ENCODE measurements around the gene TSNAXIP1.
A peak's percentile ranks its signal among the peaks of the same experiment; 100 is the strongest.
"Not testable (repeated sequence)": the region's sequence is repeated elsewhere in the genome, so short reads cannot be mapped to it uniquely, and the experiment has no call there.

Gene TSNAXIP1

DNA sequence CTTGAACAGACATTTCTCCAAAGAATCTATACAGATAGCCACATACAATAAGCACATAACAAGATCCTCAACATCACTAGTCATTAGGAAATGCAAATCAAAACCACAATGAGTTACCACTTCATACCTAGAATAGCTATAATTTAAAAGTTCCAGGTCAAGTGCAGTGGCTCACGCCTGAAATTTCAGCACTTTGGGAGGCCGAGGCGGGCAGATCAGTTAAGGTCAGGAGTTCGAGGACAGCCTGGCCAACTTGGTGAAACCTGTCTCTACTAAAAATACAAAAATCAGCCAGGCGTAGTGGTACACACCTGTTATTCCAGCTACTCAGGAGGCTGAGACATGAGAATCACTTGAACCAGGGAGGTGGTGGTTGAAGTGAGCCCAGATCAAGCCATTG lies 20.2 kb upstream of the TSNAXIP1 start:
- no peak for ATAC-seq

DNA sequence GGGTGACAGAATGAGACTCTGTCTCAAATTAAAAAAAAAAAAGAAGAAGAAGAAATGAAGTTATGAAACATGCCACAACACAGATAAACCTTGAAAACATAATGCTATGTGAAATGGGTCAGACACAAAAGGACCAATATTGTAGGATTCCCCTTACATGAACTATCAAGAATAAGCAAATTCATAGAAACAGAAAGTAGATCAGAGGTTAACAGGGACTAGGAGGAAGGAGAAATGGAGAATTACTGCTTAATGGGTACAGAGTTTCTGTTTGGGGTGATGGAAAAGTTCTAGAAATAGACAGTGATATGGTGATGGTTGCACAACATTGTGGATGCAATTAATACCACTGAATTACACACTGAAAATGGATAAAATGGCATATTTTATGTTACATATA lies 16.6 kb upstream of the TSNAXIP1 start:
- ATAC-seq = no peak

DNA sequence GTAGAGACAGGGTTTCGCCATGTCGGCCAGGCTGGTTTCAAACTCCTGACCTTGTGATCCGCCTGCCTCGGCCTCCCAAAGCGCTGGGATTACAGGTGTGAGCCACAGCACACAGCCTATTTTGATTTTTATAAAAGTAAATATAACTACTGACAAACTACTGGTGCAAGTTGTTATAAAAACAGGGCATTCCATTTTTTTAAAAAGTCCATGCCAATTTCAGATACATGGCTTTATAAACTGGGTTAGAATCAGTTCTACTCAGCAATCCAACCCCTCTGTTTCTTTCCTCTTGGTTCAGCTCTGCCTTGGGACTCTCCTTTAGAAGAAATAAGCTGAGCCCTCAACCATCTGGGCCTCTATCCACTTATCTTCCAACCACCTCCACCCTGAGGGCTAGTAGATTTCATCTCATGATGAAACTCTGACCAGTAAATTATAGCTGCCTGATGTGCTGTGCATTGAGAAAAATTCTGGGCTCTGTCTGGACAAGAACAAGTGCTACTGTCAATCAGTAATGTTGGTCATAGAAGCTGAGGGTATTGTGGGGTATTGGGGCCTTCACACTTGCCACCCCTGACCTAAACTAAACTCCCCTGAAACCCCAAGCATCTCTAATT lies 10.5 kb upstream of the TSNAXIP1 start:
- ATAC-seq = no peak

DNA sequence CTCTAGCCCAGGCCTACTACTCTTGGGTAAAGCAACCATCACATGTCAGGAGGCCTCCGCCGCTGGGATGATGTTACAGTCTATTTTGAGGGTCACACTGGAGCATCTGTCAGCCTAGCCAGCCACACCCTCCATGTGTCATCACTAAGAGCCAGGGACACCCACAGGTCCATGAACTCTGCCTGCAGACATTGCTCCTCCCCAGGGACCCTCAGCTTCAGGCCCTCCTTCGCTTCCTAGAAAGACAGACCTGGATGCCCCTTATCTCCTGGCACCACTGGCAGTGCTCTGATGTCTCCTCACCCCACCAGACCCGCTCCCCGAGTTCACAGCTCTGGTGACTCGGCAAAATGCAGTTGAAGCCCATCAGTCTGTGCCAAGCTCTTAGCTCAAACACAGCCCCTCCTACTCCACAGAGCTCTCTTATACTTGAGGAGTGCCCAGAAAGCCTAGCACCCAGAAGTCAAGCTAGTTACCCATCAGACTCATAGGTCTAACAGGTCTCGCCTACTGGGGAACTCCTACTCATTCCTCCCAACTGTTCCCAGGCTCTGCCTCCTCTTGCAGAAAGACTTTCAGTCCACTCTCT lies 6.3 kb upstream of the TSNAXIP1 start:
- no peak for ATAC-seq

DNA sequence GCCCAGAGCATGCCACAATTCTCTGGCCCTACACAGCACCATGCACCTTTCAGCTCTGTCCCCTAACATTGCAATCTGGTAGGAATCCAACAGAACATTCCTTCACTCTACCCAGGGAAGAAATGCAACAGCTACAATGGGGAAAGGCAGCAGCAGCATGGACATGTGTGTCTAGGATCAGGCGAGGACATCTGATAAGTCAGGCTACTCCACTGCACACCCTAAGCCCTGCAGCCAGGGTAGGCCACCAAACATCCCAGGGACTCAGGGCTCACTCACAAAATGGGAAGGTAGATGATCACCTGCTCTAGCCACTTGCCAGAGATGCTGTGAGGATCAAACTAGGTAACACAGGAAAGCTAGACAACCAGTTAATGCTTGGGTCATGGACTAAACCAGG lies 5.4 kb upstream of the TSNAXIP1 start:
- ATAC-seq = no peak

DNA sequence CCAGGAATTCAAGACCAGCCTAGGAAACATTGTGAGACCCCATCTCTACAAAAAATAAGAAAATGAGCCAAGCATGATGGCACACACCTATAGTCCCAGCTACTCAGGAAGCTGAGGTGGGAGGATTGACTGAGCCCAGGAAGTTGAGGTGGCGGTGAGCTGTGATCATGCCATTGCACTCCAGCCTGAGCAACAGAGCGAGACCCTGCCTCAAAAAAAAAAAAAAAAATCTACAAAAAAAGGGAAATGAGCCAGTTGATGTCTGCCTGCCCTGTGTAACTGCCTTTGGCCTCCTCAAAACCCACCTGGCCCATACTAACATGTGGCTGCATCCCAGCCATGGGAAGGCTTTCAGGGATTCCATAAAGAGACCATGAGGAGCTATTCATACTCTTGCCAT lies 4.8 kb upstream of the TSNAXIP1 start:
- ATAC-seq = no peak

DNA sequence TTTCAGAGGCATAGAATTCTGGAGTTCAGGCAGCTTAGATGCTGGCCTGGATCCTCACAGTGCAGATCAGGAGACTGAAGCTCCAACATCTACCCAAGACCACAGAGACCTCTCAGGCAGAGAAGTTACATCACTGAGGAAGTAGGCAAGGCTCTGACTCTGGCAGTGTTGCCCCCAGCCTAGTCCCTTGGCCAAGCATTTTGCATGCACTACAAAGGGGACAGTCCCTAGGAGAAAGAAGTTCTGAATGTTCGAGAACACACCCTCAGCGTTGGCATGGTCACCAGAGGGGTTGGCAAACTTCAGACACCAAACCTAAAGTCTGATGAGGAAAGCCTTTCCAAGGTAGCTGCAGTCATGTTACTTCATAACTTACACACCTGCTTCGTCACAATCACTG lies 2.8 kb upstream of the TSNAXIP1 start:
- ATAC-seq = no peak

DNA sequence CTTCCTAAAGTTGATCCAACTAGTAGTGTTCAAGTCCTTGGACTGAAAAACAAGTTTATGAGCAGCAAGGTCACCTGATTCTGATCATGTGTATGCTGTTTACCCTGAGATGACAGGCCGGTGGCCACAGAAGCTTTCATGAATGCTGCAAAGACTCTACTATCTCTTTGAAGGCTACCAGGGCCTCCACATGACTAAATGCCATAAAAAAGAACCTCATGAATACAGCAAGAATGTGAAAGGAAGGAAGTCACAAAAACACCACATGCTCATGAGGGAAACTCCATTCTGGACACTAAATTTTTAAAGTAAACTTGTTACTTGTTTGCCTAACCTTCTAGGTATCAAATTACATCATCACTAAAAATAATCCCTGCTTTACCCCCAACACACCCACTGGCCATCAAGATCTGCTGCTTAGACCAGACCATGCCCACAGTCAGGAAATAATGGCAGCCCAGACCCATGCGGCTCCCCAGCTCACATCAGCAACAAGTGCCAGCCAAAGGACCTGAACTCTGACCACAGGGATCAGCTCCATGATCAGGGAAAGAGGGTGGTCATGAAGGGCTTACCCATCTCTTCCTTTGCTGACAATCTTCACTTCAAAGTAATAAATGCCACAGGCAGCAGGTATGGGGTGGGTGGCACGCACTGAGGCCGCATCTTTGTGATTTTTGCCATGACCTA lies 1.7 kb upstream of the TSNAXIP1 start:
- ATAC-seq = no peak

DNA sequence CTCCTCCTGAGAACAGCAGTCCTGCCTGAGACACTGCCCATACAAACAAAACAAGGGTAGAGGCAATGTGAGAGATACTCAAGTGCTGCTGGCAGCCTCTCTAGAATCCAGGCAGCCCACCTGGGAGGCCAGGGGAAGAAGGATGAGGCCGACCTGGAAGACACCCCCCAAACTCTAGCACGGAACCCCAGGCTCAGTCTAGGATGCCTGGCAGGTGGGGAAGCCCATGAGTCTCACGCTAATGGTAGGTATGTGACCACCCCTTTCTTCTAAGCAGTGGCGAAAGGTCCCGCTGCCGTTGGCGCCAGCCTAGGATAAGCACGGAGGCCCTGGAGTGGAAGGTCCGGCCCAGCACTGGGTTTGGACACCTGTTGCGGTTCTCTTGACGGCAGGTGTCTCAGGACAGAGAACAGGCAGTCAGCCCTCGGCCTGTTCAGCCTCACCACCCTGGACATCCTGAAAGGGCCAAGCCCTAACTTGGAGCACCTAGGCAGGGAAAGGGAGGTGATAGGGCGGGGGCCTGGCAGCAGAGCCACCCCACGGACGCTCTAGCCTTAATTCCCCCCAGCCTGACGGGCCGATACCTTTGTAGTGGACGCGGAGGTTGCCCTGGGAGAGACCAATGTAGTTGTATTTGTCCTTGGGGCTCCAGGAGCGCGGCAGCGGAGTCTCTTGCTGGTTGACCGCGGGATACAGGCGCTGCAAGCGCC lies 816 bp upstream of the TSNAXIP1 start:
- ATAC-seq = no peak

DNA sequence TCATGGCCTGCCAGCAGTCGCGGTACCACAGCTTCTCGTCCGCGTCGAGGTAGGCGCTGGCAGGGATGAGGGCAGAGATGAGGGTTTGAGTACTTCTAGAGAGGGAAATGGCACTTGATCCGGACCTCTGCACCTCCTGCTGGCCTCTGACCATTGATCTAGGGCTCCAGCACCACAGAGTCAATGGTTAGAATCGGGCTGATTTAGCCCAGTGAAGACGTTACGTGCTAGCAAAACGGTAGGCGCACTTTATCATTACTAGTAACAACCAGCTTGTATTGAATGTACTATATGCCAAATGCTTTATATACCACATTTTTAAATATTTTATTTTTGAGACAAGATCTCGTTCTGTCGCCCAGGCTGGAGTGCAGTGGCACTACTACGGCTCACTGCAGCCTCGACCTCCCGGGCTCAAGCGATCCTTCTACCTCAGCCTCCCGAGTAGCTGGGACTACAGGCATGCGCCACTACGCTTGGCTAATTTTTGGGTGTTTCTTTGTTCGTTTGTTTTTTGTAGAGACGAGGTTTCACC lies 526 bp downstream of the TSNAXIP1 start:
- ATAC-seq = no peak

DNA sequence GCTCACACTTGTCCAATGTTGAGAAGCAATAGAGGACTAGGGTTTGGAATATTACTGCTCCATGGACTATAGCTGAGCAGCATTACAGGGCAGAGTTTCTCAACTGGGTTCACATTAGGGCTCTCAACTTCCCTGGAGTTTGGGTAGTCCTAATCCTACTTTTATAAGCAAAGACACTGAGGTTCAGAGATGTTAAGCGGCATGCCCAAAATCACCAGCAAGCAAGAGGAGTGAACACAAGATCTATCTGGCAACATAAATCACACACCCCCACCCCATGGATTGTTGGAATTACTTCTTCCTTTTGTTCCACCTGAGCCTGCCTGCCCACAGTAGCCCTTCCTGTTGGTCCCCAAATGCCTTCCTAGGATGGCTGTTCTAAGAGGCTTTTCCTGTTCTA lies 5.2 kb downstream of the TSNAXIP1 start:
- ATAC-seq = no peak

DNA sequence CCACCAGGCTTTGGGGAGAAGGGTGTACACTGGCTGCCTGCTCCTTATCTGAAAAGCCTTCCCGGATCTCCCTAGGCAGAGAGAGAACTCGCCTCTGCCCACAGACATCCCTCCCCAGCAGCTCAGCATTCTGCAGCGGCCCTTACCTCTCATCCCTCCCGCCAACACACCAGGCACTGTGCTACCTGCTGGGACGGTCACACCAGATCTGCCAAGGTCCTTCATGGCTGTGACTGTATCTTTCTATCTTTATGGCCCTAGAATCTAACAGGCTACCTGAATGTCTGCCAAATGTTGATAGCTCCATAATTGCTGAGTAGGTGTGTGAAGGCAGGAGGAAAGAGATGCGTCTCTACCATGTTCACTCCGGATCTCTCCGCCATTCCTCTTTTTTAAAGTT lies 7.9 kb downstream of the TSNAXIP1 start:
- no peak for ATAC-seq

DNA sequence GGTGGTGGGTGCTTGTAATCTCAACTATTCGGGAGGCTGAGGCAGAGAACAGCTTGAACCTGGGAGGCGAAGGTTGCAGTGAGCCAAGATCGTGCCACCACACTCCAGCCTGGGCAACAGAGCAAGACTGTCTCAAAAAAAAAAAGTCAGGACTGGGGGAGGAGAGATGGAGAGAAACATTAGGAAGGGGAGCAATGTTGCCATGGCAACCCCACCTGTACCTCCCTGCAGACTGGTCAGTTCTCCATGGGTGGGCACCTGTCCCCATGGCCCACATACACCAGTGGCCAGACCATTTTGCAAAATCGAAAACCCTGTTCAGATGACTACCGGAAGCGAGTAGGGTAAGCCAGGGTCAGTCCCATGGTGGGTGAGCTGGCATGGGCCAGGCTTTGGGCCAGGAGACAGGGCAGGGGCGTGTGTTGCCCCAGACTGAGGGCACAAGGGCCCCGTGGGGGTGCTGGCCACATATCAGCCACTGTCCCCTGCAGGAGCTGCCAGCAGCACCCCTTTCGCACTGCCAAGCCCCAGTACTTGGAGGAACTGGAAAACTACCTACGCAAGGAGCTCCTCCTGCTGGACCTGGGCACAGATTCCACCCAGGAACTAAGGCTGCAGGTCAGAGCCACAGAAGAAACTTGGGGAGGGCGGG lies 14.0 kb downstream of the TSNAXIP1 start:
- no peak for ATAC-seq

DNA sequence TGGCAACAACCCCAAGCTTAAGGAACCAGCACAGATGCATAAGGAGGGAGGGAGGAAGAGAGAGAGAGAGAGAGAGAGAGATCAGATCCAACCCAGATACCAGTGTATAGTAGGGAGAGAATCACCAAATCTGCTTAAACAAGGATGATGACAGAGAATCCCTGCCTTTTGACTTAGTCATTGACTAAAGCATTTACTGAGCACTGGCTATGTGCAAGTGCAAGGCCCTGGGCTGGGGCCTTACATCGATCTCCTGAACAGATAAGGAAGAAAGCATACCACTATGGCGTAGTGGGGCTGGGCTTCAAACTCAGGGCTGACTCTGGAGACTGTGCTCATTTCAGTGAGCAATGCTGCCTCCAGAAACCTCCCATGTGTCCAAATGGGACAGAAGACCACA lies 15.8 kb downstream of the TSNAXIP1 start:
- ATAC-seq = no peak

DNA sequence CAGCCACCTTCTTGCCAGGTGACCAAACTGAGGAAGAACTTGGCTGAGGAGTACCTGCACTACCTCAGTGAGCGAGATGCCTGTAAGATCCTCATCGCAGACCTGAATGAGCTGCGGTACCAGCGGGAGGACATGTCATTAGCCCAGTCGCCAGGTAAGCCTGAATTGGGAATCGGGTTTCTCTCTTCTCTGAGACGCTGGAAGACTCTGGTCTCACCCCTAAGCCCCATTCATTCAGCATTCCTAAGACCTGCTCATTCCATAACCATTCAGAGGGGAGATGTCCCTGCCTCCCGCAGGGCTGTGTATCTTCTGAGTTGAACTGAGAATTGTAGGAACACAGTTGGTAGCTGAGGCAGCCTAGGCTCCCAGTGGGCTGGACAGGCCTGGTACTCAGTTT lies 18.4 kb downstream of the TSNAXIP1 start:
- ATAC-seq = no peak

DNA sequence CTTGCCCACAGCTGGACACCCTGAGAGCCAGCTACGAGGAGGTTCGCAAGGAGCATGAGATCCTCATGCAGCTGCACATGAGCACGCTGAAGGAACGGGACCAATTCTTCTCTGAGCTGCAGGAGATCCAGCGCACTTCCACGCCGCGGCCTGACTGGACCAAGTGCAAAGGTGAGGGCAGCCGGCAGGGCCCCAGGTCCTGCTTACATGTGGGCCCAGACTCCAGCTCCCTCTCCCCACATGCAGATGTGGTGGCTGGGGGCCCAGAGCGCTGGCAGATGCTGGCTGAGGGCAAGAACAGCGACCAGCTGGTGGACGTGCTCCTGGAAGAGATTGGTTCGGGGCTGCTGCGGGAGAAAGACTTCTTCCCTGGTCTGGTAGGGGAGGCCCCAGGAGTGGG lies 19.2 kb downstream of the TSNAXIP1 start:
- ATAC-seq = no peak

DNA sequence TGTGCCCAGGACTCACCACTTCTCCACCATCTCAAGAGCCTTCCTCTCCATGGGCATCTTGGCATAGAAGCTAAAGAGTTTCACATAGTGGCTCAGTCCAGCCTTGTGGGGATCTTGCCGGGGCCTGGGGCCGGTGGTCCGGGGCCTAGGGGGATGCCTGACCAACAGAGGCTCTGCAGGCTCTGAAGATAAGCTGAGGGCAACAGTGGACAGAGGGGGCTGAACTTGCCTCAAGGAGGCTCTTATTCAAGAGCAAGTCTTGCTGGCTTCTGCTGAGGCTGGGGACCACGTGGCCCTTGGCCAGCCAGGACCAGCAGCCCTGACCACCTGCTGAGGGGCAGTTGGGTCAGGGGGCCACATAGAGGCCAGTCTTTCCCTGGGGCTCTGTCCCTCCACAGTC lies 22.0 kb downstream of the TSNAXIP1 start:
- ATAC-seq = no peak

DNA sequence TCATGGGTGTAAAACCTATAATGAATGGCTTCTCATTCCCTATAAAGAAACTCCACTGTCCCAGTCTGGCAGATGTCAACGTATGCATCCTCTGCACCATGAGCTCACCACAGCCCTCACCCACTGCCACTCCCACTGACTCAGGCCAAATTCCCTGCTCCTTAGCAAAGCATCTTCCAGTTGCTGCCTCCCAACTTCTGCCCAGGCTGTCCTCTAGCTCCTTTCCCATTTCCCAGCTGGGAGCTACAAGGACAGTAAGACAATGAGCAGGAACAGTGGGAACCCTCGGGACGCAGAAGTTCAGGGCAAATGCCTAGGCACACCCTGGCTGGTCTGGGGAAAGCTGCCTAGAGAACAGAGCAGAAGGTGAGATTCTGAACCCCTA lies 26.3 kb downstream of the TSNAXIP1 start:
- ATAC-seq = no peak

DNA sequence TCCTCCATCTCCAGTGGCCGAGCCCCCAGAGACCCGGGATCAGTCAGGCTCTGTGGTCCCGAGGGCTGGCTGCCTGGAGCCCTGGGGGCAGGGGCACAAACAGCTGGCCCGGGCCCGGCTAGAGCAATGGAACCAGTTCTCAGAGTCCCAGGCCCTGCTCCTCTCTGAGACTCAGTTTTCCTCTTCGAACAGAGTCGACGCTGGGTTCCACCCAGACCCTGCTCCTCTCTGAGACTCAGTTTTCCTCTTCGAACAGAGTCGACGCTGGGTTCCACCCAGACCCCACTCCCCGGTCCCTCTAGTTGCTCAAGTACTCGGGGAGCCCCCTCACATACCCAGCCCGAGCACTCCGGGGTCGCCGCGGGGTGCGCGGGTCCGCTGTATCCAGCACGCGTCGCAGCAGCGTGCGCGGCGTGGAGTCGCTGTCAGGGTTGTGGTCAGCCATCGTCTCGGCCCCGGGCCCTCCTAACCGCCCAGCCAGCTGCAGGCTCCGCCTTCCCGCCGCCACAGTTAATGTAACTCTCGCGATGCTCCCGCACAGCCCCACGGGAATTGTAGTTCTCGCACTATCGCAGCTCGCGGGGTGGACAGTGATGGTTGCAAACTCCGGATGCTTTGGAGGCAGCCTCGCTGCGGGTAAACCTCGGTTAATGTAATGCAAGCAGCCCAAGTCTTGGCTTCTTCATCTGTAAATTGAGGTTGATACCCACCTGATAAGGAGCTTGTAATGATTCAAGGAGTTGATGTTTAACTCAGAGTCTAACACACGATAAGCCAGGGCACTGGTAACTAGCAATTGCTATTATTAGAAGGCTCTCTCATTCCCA lies 26.9 kb downstream of the TSNAXIP1 start:
- ATAC-seq = peak; percentile 100

DNA sequence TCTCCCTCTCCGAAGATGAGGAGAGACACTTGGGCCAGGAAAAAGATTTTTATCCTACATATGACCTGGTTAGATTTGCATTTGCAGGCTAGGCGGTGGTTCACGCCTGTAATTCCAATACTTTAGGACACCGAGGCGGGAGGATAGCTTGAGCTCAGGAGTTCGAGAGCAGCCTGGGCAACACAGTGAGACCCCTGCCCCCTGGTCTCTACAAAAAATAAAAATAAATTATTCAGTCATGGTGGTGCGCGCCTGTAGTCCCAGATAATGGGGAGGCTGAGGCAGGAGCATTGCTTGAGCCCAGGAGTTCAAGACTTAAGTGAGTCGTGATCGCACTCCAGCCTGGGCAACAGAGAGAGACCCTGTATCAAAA lies 27.5 kb downstream of the TSNAXIP1 start:
- ATAC-seq = no peak

DNA sequence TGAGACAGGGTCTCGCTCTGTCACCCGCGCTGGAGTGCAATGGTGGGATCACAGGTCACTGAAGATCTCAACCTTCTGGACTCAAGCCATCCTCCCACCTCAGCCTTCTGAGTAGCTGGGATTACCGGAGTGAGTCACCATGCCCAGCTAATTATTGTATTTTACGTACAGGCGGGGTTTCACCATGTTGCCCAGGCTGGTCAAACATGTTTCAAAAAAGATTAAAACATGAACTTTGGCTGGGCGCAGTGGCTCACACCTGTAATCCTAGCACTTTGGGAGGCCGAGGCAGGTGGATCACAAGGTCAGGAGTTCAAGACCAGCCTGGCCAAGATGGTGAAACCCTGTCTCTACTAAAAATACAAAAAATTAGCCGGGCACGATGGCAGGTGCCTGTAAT lies 30.5 kb downstream of the TSNAXIP1 start:
- ATAC-seq = not testable (repeated sequence)

DNA sequence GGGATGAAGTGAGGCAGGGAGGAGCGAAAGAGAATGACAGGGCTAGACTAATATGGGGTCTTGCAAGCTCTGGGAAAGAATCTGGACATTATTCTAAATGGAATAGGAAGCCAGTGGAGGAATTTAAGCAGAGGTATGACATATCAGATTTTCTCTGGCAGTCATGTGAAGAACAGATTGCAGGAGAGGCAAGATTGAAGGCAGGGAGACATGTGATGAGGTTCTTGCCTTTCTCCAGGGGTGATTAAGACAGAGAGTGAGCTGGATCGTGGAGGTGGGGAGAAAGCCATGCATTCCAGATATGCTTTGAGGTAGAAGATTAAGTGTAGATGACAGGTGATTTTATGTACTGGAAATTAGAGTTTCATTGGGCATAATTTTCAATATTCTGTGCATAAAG lies 31.1 kb downstream of the TSNAXIP1 start:
- no peak for ATAC-seq

All from activated CD4-positive, CD25-positive, alpha-beta regulatory T cell treated with anti-CD3 and anti-CD28 coated beads, Interleukin-2, amount 50 U/mL, for 24 hours (primary cell).